ENCODE data around the gene PPM1K.

Gene PPM1K

GRCh38 chr4:88216395-88216794 lies 68.0 kb downstream of the PPM1K start:
- Mint-ChIP-seq H3K27me3 (peaks cover 9% of the 10 kb centered on the region), H3K4me3 (no peak overlapping the region), H3K4me1 (peaks cover 3% of the 10 kb centered on the region), H3K9me3 (no peaks in the 10 kb centered on the region), H3K27ac (no peak overlapping the region), H3K36me3 (ENCODE audit: low read depth) (no peaks in the 10 kb centered on the region)
- DNase-seq (no peak), ATAC-seq (no peak)

DNA sequence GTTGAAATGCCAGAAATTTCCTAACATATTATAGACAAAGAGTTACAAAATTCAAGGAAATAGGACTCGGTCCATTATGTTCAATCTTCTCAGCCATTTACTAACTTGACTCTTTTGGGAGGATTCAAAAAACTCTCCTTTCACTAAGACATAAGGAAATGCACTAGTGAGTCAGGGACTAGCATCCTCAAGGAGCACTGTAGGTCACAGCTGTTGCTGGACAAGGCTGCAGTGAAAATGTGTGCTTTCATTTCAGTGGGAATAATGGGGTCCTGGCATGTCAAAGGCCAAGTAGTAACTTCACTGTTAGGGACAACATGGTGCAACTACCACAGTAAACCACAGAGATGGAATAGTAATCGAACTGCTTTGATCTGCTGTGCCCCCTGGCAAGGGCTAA lies 69.0 kb downstream of the PPM1K start:
- Mint-ChIP-seq H3K27me3 (peaks cover 9% of the 10 kb centered on the region), H3K9me3 (no peaks in the 10 kb centered on the region)
- no peak for ATAC-seq

GRCh38 chr4:88212253-88212561 lies 72.2 kb downstream of the PPM1K start:
- Mint-ChIP-seq H3K9me3 (no peaks in the 10 kb centered on the region), H3K4me3 (no peak overlapping the region), H3K27me3 (peaks cover 5% of the 10 kb centered on the region), H3K27ac (no peak overlapping the region), H3K36me3 (ENCODE audit: low read depth) (no peaks in the 10 kb centered on the region), H3K4me1 (no peaks in the 10 kb centered on the region)
- ATAC-seq = no peak
- DNase-seq = no peak

More for the DNA sequence above, 69.0 kb downstream of the PPM1K start:
- DNase-seq = no peak
- Mint-ChIP-seq H3K36me3 (ENCODE audit: low read depth) (no peaks in the 10 kb centered on the region), H3K4me1 (peaks cover 3% of the 10 kb centered on the region), H3K4me3 (no peak overlapping the region), H3K27ac (no peak overlapping the region)

- H3K27ac Mint-ChIP-seq = no peak overlapping the region
- H3K9me3 Mint-ChIP-seq = no peaks in the 10 kb centered on the region
- H3K27me3 Mint-ChIP-seq = peaks cover 5% of the 10 kb centered on the region
- no peaks in the 10 kb centered on the region for H3K36me3 Mint-ChIP-seq (ENCODE audit: low read depth)
- no peak overlapping the region for H3K4me3 Mint-ChIP-seq
- H3K4me1 Mint-ChIP-seq = no peaks in the 10 kb centered on the region
- ATAC-seq (no peak), DNase-seq (peak; percentile 52)
Measured at GRCh38 chr4:88211473-88212252, 72.7 kb downstream of the PPM1K start.

GRCh38 chr4:88208156-88208555 lies 76.2 kb downstream of the PPM1K start:
- no peaks in the 10 kb centered on the region for H3K9me3 Mint-ChIP-seq
- no peak overlapping the region for H3K4me3 Mint-ChIP-seq
- H3K36me3 Mint-ChIP-seq (ENCODE audit: low read depth) = no peaks in the 10 kb centered on the region
- no peak for ATAC-seq
- no peaks in the 10 kb centered on the region for H3K4me1 Mint-ChIP-seq
- no peak for DNase-seq
- no peak overlapping the region for H3K27ac Mint-ChIP-seq
- peaks cover 2% of the 10 kb centered on the region for H3K27me3 Mint-ChIP-seq

All from activated naive CD8-positive, alpha-beta T cell treated with anti-CD3 and anti-CD28 coated beads, Interleukin-2, amount 50 U/mL, for 24 hours (primary cell).